GM12801 (cell line): ENCODE measurements around the gene UCKL1.

Experiments
- TF ChIP-seq, protein P1 (sequence below): IDR thresholded peaks from one replicate; pipeline ENCODE4 v1.5.1; 2011; ENCODE audit warnings: control low read depth; ENCODE audit not compliant: insufficient read length; ENCODE audit errors: extremely low read depth

The UCKL1 gene

GRCh38 chr20:63955827-63956663 is at the start of gene UCKL1:
Gene UCKL1 (minus strand): TSS chr20:63956416. CDS start chr20:63956372, 44 bp downstream.
- TF ChIP-seq, protein P1, sequence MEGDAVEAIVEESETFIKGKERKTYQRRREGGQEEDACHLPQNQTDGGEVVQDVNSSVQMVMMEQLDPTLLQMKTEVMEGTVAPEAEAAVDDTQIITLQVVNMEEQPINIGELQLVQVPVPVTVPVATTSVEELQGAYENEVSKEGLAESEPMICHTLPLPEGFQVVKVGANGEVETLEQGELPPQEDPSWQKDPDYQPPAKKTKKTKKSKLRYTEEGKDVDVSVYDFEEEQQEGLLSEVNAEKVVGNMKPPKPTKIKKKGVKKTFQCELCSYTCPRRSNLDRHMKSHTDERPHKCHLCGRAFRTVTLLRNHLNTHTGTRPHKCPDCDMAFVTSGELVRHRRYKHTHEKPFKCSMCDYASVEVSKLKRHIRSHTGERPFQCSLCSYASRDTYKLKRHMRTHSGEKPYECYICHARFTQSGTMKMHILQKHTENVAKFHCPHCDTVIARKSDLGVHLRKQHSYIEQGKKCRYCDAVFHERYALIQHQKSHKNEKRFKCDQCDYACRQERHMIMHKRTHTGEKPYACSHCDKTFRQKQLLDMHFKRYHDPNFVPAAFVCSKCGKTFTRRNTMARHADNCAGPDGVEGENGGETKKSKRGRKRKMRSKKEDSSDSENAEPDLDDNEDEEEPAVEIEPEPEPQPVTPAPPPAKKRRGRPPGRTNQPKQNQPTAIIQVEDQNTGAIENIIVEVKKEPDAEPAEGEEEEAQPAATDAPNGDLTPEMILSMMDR = no peak

- TF ChIP-seq, protein P1 = no peak
These were observed 49.2 kb upstream of the UCKL1 start for GRCh38 chr20:64005394-64005793.

- TF ChIP-seq, protein P1 = no peak
These were observed 47.9 kb upstream of the UCKL1 start for GRCh38 chr20:64003960-64004725.

DNA sequence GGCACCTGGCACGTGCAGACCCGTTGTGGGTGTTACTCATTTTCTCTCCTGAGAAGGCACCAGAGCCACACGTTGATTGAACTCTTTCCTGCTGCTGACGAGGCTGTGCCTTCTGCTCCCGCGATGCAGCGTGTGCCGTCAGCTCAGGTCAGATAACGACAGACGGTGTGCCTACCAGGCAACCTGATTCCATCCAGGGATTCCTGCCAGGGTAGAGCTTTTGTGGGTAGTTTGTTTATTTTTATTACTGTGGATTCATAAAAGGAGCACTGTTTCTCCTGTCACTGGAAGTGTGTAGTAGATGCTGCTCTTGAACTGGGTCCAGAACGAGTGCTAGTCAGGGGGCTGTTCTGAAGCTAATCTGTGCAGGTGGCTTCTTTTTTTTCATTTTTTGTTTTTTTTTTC is 45.4 kb upstream of the UCKL1 start:
- TF ChIP-seq, protein P1 = no peak

DNA sequence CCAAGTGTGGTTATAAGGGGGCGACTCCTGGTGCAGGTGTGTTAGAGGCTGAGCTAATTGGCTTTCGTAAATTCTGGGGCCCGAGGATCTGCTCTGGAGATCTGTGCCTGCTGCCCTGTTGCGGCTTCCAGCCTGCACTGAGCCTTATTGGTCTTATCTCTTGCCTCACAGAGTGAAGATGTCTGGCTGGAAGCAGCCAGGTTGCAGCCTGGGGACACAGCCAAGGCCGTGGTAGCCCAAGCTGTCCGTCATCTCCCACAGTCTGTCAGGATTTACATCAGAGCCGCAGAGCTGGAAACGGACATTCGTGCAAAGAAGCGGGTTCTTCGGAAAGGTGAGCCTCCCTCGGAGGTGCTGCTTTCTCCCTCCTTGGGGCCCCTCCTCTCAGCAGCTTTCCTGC is 44.7 kb upstream of the UCKL1 start:
- TF ChIP-seq, protein P1 = no peak

- TF ChIP-seq, protein P1 = no peak
These were observed 26.7 kb upstream of the UCKL1 start for GRCh38 chr20:63982937-63983336.

DNA sequence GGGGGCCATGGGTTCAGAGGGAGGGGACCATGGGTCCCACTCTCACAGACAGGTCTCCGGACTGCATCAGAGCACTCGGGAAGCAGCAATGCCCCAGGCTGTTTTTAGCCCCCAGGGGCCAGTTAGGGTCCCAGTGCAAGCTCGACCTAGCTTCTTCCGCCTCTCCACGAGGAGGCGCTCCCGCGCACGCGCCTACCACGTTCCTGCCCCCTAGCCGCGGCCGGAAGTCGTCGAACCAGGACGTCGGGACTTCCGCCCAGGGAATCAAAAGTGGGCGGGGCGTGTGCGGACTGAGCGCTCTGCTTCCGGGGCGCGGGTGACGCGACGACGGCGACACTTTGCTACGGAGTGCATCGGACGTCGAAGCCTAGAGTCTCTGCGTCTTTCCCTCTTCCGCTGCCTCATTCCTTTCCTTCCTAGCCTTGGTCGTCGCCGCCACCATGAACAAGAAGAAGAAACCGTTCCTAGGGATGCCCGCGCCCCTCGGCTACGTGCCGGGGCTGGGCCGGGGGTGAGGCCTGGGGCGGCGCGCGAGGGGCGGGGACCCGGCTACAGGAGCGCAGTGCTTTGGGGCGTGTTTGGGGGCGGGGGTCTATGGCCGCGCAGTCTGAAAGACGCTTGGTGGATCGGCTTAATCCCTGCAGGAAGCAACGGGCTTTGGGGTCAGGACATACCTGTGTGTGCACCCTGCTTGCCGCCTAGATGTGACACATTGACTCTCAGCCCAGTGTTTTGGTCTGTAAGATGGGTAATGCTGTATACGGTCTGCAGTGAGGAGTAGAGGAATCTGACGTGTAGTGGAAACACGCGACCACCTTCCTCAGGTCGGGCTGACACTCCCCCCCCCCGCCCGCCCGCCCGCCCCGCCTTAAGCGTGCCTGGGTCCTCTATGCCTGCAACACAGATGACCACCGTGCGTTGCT is 24.9 kb upstream of the UCKL1 start, which contains the start of gene PRPF6:
TSS of gene PRPF6 (plus strand) at position 327 of the 923 bp plus-strand sequence. CDS start at position 441, 114 bp downstream.
- TF ChIP-seq, protein P1 = no peak
